Left ventricle myocardium superior (tissue), 1 donor: ENCODE results near the gene SPOCK2. TPM values are rescaled to one million over a fixed set of nuclear protein-coding genes. Genes with fewer than 3 reads are reported as not detected.
"Not testable (repeated sequence)": the region's sequence is repeated elsewhere in the genome, so short reads cannot be mapped to it uniquely, and the experiment has no call there.

Experiments used
- ATAC-seq: fragments of 200-7000 bp; cut with Tn5 transposase; one replicate; pipeline ENCODE4 v1.9.1; 2020; ENCODE audit warnings: mild to moderate bottlenecking, moderate library complexity
- DNase-seq: peaks from one replicate; pipeline ENCODE4 v3.0.0-alpha.2; 2020
- intact Hi-C: fragments of 100-400 bp; cut with micrococcal nuclease; formaldehyde crosslinking; loops from one replicate; pipeline ENCODE4 v1.11.0; 2022
- total RNA-seq: library from RNA; stranded (reverse); fragmentation: NEBNext Ultra II Directional; extraction: Animal tissue kit (Norgen Biotek cat#: 25700); gene quantifications from one replicate; pipeline ENCODE4 v1.2.1, GENCODE V29; 2021
- donor health status: DM: no; HTN: yes; CAD: no; lungs with severe emphysema.

Gene SPOCK2
- total RNA-seq, 1 donor from 2014 or later, result 12.7 TPM

- ATAC-seq (no peak), DNase-seq (no peak)
- intact Hi-C loops, result no loop called here
These were observed 45.1 kb downstream of the SPOCK2 start for GRCh38 chr10:72043016-72043834.

GRCh38 chr10:72041491-72041890 is 46.9 kb downstream of the SPOCK2 start:
- intact Hi-C loops, result no loop called here
- DNase-seq (no peak), ATAC-seq (no peak)

GRCh38 chr10:72039377-72039776 is 49.0 kb downstream of the SPOCK2 start:
- intact Hi-C loops, result no loop called here
- ATAC-seq (no peak), DNase-seq (no peak)

GRCh38 chr10:72038458-72039001 is 49.8 kb downstream of the SPOCK2 start:
- intact Hi-C loops, result no loop called here
- DNase-seq (no peak), ATAC-seq (peak; percentile 38)

- intact Hi-C loops, result no loop called here
- DNase-seq (no peak), ATAC-seq (no peak)
These were observed 50.5 kb downstream of the SPOCK2 start for GRCh38 chr10:72037811-72038210.

GRCh38 chr10:72037266-72037665 is 51.1 kb downstream of the SPOCK2 start:
- no peak for ATAC-seq
- intact Hi-C loops, result no loop called here

GRCh38 chr10:72035252-72035887 is 53.0 kb downstream of the SPOCK2 start:
- intact Hi-C loops, result no loop called here
- ATAC-seq (peak; percentile 50), DNase-seq (peak; percentile 50)

More at GRCh38 chr10:72037266-72037665, 51.1 kb downstream of the SPOCK2 start:
- DNase-seq, result no peak

- DNase-seq, result no peak
- no peak for ATAC-seq
- intact Hi-C loops, result no loop called here
These were observed 53.6 kb downstream of the SPOCK2 start for GRCh38 chr10:72034761-72035160.

GRCh38 chr10:72034040-72034499 is 54.3 kb downstream of the SPOCK2 start:
- DNase-seq (no peak), ATAC-seq (no peak)
- intact Hi-C loops, result no loop called here

- ATAC-seq, DNase-seq, intact Hi-C loops: not testable (repeated sequence)
These were observed 55.8 kb downstream of the SPOCK2 start for GRCh38 chr10:72032409-72033162.

- intact Hi-C loops, result no loop called here
- ATAC-seq, result no peak
- no peak for DNase-seq
These were observed 56.6 kb downstream of the SPOCK2 start for GRCh38 chr10:72031706-72032105.

- DNase-seq (peak; percentile 84), ATAC-seq (peak; percentile 92)
- intact Hi-C loops, result no loop called here
These were observed 57.4 kb downstream of the SPOCK2 start for GRCh38 chr10:72030762-72031543.

- intact Hi-C loops, result no loop called here
- DNase-seq (no peak), ATAC-seq (no peak)
These were observed 58.9 kb downstream of the SPOCK2 start for GRCh38 chr10:72029414-72029813.

- no peak for DNase-seq
- intact Hi-C loops, result no loop called here
- ATAC-seq, result no peak
These were observed 60.9 kb downstream of the SPOCK2 start for GRCh38 chr10:72027498-72027897.

GRCh38 chr10:72026278-72027111 is 61.9 kb downstream of the SPOCK2 start:
- peak; percentile 74 for DNase-seq
- ATAC-seq, result peak; percentile 6
- intact Hi-C loops, result no loop called here

- no peak for DNase-seq
- no peak for ATAC-seq
- intact Hi-C loops, result no loop called here
These were observed 62.5 kb downstream of the SPOCK2 start for GRCh38 chr10:72025832-72026231.

- DNase-seq, result no peak
- intact Hi-C loops, result no loop called here
- ATAC-seq, result no peak
These were observed 63.0 kb downstream of the SPOCK2 start for GRCh38 chr10:72025400-72025799.

GRCh38 chr10:72024596-72024995 is 63.8 kb downstream of the SPOCK2 start:
- intact Hi-C loops, result no loop called here
- ATAC-seq (no peak), DNase-seq (no peak)
